Measurements from ENCODE around the gene MACROD1.

MACROD1 gene

DNA sequence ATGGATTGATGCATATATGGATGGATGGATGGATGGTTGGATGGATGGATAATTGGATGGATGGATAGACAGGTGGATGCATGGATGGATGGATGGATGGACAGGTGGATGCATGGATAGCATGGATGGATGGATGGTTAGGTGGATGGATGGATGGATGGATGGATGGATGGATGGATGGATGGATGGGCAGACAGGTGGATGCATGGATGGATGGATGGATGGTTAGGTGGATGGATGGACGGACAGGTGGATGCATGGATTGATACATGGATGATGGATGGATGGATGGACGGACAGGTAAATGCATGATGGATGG is 52.5 kb downstream of the MACROD1 start:
- DNase-seq (ENCODE audit: low read depth in 3 of 3), result no peak

DNA sequence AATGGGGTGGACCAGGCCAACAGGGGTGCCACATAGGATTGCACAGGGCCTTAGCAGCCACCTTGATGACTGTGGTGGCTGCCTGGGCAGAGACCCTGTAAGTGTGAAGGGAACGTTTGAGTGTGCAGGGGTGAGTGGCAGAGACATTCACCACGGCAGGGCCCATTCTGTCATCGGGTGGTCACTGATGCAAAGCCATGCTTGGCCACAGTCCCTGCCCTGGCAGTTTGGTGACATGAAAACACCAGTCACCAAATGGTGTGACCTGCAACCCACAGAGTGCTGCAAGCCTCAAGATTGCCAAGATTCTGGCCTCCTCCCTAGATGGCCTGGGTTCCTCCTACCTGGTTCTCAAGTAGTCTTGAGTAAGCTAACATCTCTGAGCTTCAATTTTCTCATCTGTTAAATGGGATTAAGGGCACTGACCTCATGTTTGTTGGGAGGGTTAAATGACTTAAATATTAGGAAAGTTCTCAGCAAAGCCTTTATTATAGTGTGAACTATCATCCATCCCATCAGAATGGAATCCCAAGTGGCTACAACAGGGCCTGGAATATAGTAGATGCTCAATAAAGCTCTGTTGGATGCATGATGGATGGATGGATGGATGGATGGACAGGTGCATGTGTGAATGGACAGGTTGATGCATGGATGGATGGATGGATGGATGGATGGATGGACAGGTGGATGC is 53.0 kb downstream of the MACROD1 start:
- DNase-seq (ENCODE audit: low read depth in 3 of 3), result no peak

- DNase-seq (ENCODE audit: low read depth in 3 of 3), result no peak
Observed at GRCh38 chr11:64110465-64111375, 55.2 kb downstream of the MACROD1 start.

GRCh38 chr11:64109332-64109731 is 56.6 kb downstream of the MACROD1 start:
- DNase-seq (ENCODE audit: low read depth in 3 of 3), result no peak

DNA sequence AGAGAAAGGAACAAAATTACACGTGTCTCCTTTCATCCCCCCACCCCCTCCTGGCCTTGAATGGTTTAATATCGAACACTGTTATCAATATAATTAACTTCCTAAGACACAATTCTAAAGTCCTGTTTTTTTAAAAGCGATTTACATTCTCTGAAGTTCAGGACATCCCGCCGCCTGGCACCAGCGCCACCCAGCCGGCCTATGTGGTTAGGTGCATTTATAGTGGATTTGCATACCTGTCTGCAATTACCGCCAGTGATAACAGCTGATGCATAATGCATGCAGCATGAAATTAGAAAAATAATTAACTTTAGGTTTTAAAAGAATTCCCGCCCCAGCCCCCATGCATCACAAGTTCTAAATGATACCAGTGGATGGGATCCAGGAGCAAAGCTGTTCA is 58.6 kb downstream of the MACROD1 start:
- no peak for DNase-seq (ENCODE audit: low read depth in 3 of 3)

- no peak for DNase-seq (ENCODE audit: low read depth in 3 of 3)
Observed at GRCh38 chr11:64104632-64105031, 61.3 kb downstream of the MACROD1 start.

- no peak for DNase-seq (ENCODE audit: low read depth in 3 of 3)
Observed at GRCh38 chr11:64103277-64103985, 62.5 kb downstream of the MACROD1 start.

DNA sequence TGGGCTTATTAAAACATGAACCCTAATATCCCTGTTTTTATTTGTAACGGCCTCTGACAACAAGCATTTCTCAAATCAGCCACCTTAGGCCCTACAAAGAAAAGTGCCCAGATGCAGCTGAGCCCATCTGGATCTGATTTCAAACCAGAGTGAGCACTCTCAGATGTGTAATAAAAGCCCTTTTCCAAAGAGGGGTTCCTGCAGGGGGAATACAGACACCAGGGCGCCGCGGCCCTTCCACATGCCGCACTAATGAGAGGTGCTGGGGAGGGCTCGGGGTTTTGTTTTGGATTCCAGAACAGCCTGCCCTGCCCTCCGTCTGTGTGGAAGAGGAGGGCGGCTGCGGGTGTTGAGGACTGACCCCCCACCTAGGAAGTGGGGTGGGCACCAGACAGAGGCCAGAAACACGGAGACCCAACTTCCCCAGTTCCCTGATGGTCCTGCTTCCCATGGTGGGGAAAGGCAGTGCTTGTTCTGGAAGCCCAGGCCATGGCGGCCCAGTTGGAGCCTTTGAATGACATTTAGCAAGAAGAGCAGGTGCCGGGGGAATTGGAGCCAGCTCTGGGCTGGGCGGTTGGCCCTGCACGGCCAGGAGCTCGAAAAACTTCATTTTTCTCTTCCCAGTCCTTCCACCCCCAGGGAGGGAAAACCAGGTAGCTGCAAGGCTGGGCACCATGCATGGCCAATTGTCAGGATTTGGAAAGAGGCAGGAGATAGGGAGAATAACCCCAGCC is 63.7 kb downstream of the MACROD1 start:
- DNase-seq (ENCODE audit: low read depth in 3 of 3), result no peak

GRCh38 chr11:64101461-64101860 is 64.5 kb downstream of the MACROD1 start:
- DNase-seq (ENCODE audit: low read depth in 3 of 3), result no peak

DNA sequence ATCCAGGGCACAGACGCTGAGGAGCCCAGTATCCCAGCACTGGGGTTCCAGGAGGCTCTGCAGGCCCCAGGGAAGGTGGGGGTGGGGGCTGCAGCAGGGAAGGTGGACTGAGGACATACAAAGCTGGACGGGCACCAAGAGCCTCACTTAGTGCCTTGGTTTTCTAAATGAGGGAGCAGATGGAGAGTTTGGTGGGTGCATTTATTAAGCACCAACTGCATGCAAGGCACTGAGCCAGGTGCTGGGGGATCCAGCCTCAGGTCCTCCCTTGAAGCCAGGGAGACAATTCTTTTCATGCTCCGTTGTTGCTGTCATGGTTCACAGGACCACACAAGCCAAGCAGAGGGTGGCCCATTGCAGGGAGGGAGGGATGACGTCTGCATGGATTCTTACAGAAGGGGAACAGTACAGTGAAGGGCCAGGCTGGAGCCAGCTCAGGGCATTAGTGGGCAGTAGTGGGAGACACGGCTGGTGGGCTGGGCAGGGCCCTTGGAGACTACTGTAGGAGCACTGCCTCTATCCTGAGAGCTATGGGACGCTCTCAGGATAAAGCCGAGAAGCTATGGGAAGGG is 65.0 kb downstream of the MACROD1 start:
- DNase-seq (ENCODE audit: low read depth in 3 of 3), result no peak

DNA sequence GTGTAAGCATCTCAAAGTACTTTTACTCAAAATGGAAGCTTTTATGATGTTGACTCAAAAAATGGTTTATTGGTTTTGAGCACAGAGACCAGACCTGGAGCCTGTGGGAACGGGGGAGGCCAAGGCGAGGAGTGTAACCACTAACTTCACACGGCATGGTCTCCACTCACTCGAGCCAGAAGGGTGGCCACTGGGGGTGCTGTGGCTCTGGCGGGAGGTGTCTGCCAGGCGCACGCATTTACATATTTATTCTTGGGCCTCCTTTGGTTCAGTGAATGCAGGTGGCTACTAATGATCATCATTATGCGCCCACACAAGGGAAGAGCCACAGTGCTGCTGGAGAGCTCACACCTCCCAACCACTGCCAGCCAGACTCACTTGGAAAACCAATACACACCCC is 65.6 kb downstream of the MACROD1 start:
- no peak for DNase-seq (ENCODE audit: low read depth in 3 of 3)

GRCh38 chr11:64099436-64099835 is 66.5 kb downstream of the MACROD1 start:
- no peak for DNase-seq (ENCODE audit: low read depth in 3 of 3)

GRCh38 chr11:64098318-64098831 is 67.5 kb downstream of the MACROD1 start:
- DNase-seq (ENCODE audit: low read depth in 3 of 3), result no peak

DNA sequence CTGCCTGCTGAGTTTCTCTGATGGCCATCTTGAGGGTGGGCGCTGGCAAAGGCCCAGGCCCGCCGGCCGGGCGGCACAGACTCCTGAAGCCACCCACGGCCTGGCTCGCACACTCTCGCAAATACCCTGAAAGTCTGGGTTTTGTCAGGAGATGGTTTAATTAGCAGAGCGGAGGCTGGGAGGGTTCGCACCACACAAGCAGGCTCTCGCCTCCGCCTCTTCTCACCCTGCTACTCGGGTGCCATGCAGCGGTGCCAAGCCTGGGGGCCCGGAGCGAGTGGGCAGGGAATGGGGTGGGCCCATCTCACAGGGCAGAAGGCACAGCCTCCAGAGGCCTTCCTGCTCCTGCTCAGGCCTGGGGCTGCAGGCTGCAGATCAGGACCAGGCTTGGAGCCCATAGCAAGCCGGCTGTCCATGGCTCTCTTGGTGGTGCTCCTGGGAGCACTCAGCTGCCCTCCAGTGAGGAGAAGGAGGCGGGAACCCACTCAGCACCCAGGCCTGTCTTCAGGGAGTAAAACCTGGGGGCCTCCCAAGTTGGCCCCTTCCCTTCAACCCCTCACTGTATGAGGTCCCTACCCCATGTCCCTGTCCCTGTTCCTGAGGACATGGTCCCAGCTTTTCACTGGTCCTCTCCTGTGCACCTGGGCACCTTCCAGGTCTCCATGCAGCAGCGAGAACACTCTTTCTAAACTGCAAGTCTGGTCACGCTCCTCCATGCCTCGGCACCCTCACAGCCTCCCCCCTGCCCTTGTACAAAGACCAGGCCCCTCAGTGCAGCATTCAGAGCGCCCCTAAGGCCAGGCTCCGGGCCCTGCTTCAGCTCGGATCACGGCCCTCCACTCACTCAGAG is 68.2 kb downstream of the MACROD1 start:
- no peak for DNase-seq (ENCODE audit: low read depth in 3 of 3)

GRCh38 chr11:64096835-64097234 is 69.1 kb downstream of the MACROD1 start:
- DNase-seq (ENCODE audit: low read depth in 3 of 3), result no peak

DNA sequence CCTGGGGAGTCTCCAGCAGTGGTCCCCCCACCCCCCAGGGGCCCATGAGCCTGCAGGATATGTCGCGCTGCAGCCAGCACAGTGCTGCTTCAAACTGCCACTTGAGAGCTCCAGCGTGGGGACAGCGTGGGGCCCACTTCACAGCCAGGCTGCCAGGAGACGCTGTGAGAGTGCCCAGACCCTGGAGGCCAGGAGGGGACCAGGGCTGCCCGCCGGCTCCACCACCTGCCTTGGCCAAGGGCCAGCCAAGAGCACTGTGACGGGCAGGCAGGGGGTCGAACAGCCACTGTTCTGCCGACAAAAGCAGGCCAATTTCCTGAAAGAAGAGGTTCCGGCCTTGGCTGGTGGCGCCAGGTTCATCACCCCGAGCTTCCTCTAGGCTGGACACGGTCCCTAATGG is 70.0 kb downstream of the MACROD1 start:
- no peak for DNase-seq (ENCODE audit: low read depth in 3 of 3)

GRCh38 chr11:64095273-64095817 is 70.6 kb downstream of the MACROD1 start:
- DNase-seq (ENCODE audit: low read depth in 3 of 3), result no peak

DNA sequence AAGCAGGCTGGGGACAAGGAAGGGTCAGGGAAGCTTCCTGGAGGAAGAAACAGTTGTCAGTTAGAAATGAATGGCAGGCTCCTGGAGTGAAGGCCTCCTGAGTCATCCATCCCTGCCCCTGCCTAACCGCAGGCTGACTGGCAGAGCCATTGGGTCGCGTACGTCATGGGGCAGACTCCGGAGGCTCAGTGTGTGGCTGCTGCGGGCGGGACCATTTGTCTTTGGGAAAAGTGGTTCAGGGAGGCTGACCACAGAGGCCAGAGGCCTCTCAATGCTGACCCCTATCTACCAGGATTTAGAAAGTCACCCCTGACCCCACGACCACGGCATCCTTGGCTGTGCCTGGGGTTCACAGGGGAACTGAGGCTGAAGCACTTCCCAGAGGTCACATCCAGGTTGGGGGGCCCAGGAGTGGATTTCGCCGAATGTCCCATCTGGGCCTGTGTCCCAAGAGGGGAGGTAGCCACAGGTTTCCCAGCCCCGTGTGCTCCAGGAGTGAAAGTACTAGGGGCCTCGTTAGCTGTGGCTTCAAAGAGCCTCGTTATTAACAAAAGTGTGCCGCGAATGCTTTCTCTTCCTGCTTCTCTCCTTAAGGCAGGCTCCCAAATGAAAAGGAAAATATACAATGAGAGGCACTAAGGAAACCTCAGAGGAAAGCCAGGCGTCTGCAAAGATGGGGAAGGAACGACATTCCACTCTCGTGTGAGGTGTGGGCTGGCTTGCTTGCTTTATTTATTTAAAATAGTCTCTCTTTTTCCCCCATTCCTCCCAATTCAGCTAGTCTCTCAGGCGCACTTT is 71.3 kb downstream of the MACROD1 start:
- DNase-seq (ENCODE audit: low read depth in 3 of 3), result no peak

All from stimulated activated CD4-positive, alpha-beta T cell treated with anti-CD3 and anti-CD28 coated beads, TNF-alpha, amount 100 ng/mL, for 48 hours (primary cell).